GM18505 (cell line): ENCODE measurements around the gene AARS2.

Experiments used
- ATAC-seq: cut with Tn5 transposase; IDR thresholded peaks from one replicate; pipeline ENCODE4 v1.9.1; 2021; ENCODE audit not compliant: unreplicated experiment
- POLR2A ChIP-seq: IDR thresholded peaks from 4 replicates; pipeline ENCODE4 v1.6.1; 2011; ENCODE audit warnings: borderline replicate concordance; ENCODE audit not compliant: insufficient read depth, insufficient read length; ENCODE audit errors: extremely low read depth

AARS2 gene

GRCh38 chr6:44302856-44303255 lies 10.3 kb downstream of the AARS2 start:
- no peak for TF ChIP-seq POLR2A
- ATAC-seq = no peak

GRCh38 chr6:44301782-44302564 lies 11.2 kb downstream of the AARS2 start:
- ATAC-seq = no peak
- TF ChIP-seq POLR2A = no peak

GRCh38 chr6:44301106-44301505 lies 12.0 kb downstream of the AARS2 start:
- no peak for ATAC-seq
- no peak for TF ChIP-seq POLR2A

- ATAC-seq = no peak
- no peak for TF ChIP-seq POLR2A
Observed at GRCh38 chr6:44300292-44300823, 12.8 kb downstream of the AARS2 start.

GRCh38 chr6:44298864-44299263 lies 14.3 kb downstream of the AARS2 start:
- TF ChIP-seq POLR2A = no peak
- ATAC-seq = no peak

GRCh38 chr6:44298055-44298803 lies 14.9 kb downstream of the AARS2 start:
- ATAC-seq = no peak
- no peak for TF ChIP-seq POLR2A

GRCh38 chr6:44297063-44298038 lies 15.8 kb downstream of the AARS2 start:
- no peak for ATAC-seq
- TF ChIP-seq POLR2A = no peak

GRCh38 chr6:44294832-44295791 lies 18.0 kb downstream of the AARS2 start:
- no peak for TF ChIP-seq POLR2A
- ATAC-seq = no peak

- no peak for TF ChIP-seq POLR2A
- ATAC-seq = no peak
Observed at GRCh38 chr6:44292661-44293365, 20.3 kb downstream of the AARS2 start.

- TF ChIP-seq POLR2A = no peak
- ATAC-seq = no peak
Observed at GRCh38 chr6:44291841-44292240, 21.3 kb downstream of the AARS2 start.

- no peak for TF ChIP-seq POLR2A
- no peak for ATAC-seq
Observed at GRCh38 chr6:44289726-44290260, 23.4 kb downstream of the AARS2 start.
